ENCODE data around the gene CCDC39. TPM values are rescaled to one million over a fixed set of nuclear protein-coding genes. Genes with fewer than 3 reads are reported as not detected.

CCDC39 gene
- total RNA-seq, 1 experiment from 2014 or later = 0.04 TPM

GRCh38 chr3:180661444-180661843 is 17.8 kb downstream of the CCDC39 start:
- Histone ChIP-seq H3K36me3 (ENCODE audit: low read depth, low read length) (no peaks in the 10 kb centered on the region), H3K9me3 (ENCODE audit: low read length) (no peaks in the 10 kb centered on the region), H3K27me3 (ENCODE audit: low read length) (peaks cover 41% of the 10 kb centered on the region), H3K4me2 (ENCODE audit: low read length) (no peak overlapping the region), H4K20me1 (ENCODE audit: low read length) (no peaks in the 10 kb centered on the region), H3K9ac (ENCODE audit: low read length) (no peak overlapping the region), H2AFZ (ENCODE audit: low read length) (no peak overlapping the region), H3F3A (ENCODE audit: low read length, unreplicated experiment) (no peaks in the 10 kb centered on the region), H3K4me1 (ENCODE audit: insufficient read depth, low read length) (no peaks in the 10 kb centered on the region), H3K27ac (ENCODE audit: low read length) (no peak overlapping the region), H3K9me2 (replicated peaks; ENCODE audit: low read length) (no peaks in the 10 kb centered on the region), H3K79me2 (ENCODE audit: low read length) (no peaks in the 10 kb centered on the region), H3K4me3 (ENCODE audit: low read length) (no peak overlapping the region)
- ChIA-PET POLR2A (ENCODE audit: unreplicated experiment) (no interaction called here), CTCF (no interaction called here)
- ATAC-seq = no peak
- no TSS peak for BruUV-seq (replicated peaks)
- DNase-seq = no peak
- intact Hi-C loops (cut with micrococcal nuclease) = no loop called here
- no peak for TF ChIP-seq EZH2 (IDR thresholded peaks at IDR 0.05; ENCODE audit: low read length, unreplicated experiment)
- no peak for TF ChIP-seq EZH2phosphoT487 (IDR thresholded peaks at IDR 0.05; ENCODE audit: borderline replicate concordance, low read length)
- no peak for TF ChIP-seq CTCF (conservative IDR thresholded peaks at IDR 0.05; ENCODE audit: low read depth, low read length)

- TF ChIP-seq EZH2 (IDR thresholded peaks at IDR 0.05; ENCODE audit: low read length, unreplicated experiment) = no peak
- TF ChIP-seq CTCF (conservative IDR thresholded peaks at IDR 0.05; ENCODE audit: low read depth, low read length) = no peak
- no peak for TF ChIP-seq EZH2phosphoT487 (IDR thresholded peaks at IDR 0.05; ENCODE audit: borderline replicate concordance, low read length)
- Histone ChIP-seq H3K27me3 (ENCODE audit: low read length) (peaks cover 37% of the 10 kb centered on the region), H4K20me1 (ENCODE audit: low read length) (no peaks in the 10 kb centered on the region), H3K79me2 (ENCODE audit: low read length) (no peaks in the 10 kb centered on the region), H3K9ac (ENCODE audit: low read length) (no peak overlapping the region), H3K36me3 (ENCODE audit: low read depth, low read length) (no peaks in the 10 kb centered on the region), H3K4me1 (ENCODE audit: insufficient read depth, low read length) (no peaks in the 10 kb centered on the region), H2AFZ (ENCODE audit: low read length) (no peak overlapping the region), H3K4me2 (ENCODE audit: low read length) (peak overlapping the region; percentile 33), H3K4me3 (ENCODE audit: low read length) (no peak overlapping the region), H3K9me3 (ENCODE audit: low read length) (no peaks in the 10 kb centered on the region), H3K9me2 (replicated peaks; ENCODE audit: low read length) (no peaks in the 10 kb centered on the region), H3F3A (ENCODE audit: low read length, unreplicated experiment) (no peaks in the 10 kb centered on the region), H3K27ac (ENCODE audit: low read length) (no peak overlapping the region)
- ATAC-seq = no peak
- CTCF ChIA-PET = no interaction called here
- POLR2A ChIA-PET (ENCODE audit: unreplicated experiment) = no interaction called here
- DNase-seq = no peak
- no TSS peak for BruUV-seq (replicated peaks)
- intact Hi-C loops (cut with micrococcal nuclease) = no loop called here
Observed at GRCh38 chr3:180657094-180657493, 22.2 kb downstream of the CCDC39 start.

- peaks cover 33% of the 10 kb centered on the region for H3K27me3 ChIP-seq (ENCODE audit: low read length)
- H2AFZ ChIP-seq (ENCODE audit: low read length) = no peak overlapping the region
- no peak for TF ChIP-seq EZH2 (IDR thresholded peaks at IDR 0.05; ENCODE audit: low read length, unreplicated experiment)
- TF ChIP-seq EZH2phosphoT487 (IDR thresholded peaks at IDR 0.05; ENCODE audit: borderline replicate concordance, low read length) = no peak
- no peak for TF ChIP-seq CTCF (conservative IDR thresholded peaks at IDR 0.05; ENCODE audit: low read depth, low read length)
- no peak overlapping the region for H3K4me2 ChIP-seq (ENCODE audit: low read length)
- H3K27ac ChIP-seq (ENCODE audit: low read length) = no peak overlapping the region
- DNase-seq (no peak), ATAC-seq (no peak)
- no peaks in the 10 kb centered on the region for H3K4me1 ChIP-seq (ENCODE audit: insufficient read depth, low read length)
- H3F3A ChIP-seq (ENCODE audit: low read length, unreplicated experiment) = no peaks in the 10 kb centered on the region
- BruUV-seq (replicated peaks) = no TSS peak
- no peak overlapping the region for H3K4me3 ChIP-seq (ENCODE audit: low read length)
- ChIA-PET POLR2A (ENCODE audit: unreplicated experiment) (no interaction called here), CTCF (no interaction called here)
- intact Hi-C loops (cut with micrococcal nuclease) = no loop called here
- no peak overlapping the region for H3K9ac ChIP-seq (ENCODE audit: low read length)
- H3K36me3 ChIP-seq (ENCODE audit: low read depth, low read length) = no peaks in the 10 kb centered on the region
- H4K20me1 ChIP-seq (ENCODE audit: low read length) = no peaks in the 10 kb centered on the region
- H3K9me2 ChIP-seq (replicated peaks; ENCODE audit: low read length) = no peaks in the 10 kb centered on the region
- H3K9me3 ChIP-seq (ENCODE audit: low read length) = no peaks in the 10 kb centered on the region
- H3K79me2 ChIP-seq (ENCODE audit: low read length) = no peaks in the 10 kb centered on the region
Observed at GRCh38 chr3:180656406-180656805, 22.9 kb downstream of the CCDC39 start.
